ENCODE measurements around the gene RNF225.

The RNF225 gene

DNA sequence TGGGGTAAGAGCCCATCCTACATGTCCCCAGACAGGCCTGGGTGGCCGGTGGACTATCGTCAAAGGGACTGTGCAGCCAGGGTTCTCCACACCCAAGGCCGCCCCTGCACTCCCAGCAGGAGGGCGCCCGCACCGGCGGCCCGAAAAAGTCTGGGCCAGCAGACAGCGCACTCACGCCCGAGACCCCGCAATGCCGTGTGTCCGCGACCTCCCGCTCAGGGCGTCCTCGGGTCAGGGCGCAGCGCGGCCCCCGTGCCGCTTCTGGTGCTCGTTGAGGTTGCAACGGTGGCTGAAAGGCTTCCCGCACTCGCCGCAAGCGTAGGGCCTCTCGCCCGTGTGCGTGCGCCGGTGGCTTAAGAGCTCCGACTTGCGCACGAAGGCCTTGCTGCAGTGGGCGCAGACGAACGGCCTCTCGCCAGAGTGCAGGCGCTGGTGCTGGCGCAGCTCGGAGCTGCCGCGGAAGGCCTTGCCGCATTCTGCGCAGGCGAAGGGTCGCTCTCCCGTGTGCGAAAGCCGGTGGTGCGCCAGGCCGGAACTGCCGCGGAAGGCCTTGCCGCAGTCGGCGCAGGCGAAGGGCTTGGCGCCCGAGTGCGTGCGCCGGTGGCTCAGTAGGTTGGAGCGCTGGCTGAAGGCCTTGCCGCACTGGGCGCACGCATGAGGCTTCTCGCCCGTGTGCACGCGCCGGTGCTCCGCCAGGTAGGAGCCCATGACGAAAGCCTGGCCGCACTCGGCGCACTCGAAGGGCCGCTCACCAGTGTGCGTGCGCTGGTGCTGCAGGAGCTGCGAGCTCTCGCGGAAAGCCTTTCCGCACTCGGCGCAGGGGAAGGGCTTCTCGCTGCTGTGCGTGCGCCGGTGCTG, 39.3 kb upstream of the RNF225 start:
- H3K36me3 ChIP-seq (ENCODE audit: insufficient read depth, low read length): no peaks in the 10 kb centered on the region
- no peaks in the 10 kb centered on the region for H3F3A ChIP-seq (ENCODE audit: insufficient read depth, low read length)
- no peaks in the 10 kb centered on the region for H3K79me2 ChIP-seq (ENCODE audit: insufficient read depth, low read length)
- H3K9ac ChIP-seq (ENCODE audit: low read length): no peak overlapping the region
- no peak overlapping the region for H3K27ac ChIP-seq (ENCODE audit: low read depth, low read length, poor library complexity, severe bottlenecking)
- H3K9me2 ChIP-seq (ENCODE audit: low read depth, low read length): no peaks in the 10 kb centered on the region
- no peaks in the 10 kb centered on the region for H3K27me3 ChIP-seq (ENCODE audit: insufficient read depth, low read length)
- no peaks in the 10 kb centered on the region for H4K20me1 ChIP-seq (ENCODE audit: insufficient read depth, low read length)
- peaks cover 2% of the 10 kb centered on the region for H3K4me1 ChIP-seq (ENCODE audit: insufficient read depth, low read length, severe bottlenecking)
- H3K4me2 ChIP-seq (ENCODE audit: low read length): no peak overlapping the region
- TF ChIP-seq, protein P1, sequence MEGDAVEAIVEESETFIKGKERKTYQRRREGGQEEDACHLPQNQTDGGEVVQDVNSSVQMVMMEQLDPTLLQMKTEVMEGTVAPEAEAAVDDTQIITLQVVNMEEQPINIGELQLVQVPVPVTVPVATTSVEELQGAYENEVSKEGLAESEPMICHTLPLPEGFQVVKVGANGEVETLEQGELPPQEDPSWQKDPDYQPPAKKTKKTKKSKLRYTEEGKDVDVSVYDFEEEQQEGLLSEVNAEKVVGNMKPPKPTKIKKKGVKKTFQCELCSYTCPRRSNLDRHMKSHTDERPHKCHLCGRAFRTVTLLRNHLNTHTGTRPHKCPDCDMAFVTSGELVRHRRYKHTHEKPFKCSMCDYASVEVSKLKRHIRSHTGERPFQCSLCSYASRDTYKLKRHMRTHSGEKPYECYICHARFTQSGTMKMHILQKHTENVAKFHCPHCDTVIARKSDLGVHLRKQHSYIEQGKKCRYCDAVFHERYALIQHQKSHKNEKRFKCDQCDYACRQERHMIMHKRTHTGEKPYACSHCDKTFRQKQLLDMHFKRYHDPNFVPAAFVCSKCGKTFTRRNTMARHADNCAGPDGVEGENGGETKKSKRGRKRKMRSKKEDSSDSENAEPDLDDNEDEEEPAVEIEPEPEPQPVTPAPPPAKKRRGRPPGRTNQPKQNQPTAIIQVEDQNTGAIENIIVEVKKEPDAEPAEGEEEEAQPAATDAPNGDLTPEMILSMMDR (IDR thresholded peaks at IDR 0.05; ENCODE audit: low read length): no peak
- TF ChIP-seq EZH2 (IDR thresholded peaks at IDR 0.05; ENCODE audit: borderline replicate concordance, low read length): no peak
- no peak overlapping the region for H3K4me3 ChIP-seq (ENCODE audit: low read depth, low read length, poor library complexity, severe bottlenecking)
- no peak overlapping the region for H2AFZ ChIP-seq (ENCODE audit: low read length)
- H3K9me3 ChIP-seq (ENCODE audit: low read length): no peaks in the 10 kb centered on the region

DNA sequence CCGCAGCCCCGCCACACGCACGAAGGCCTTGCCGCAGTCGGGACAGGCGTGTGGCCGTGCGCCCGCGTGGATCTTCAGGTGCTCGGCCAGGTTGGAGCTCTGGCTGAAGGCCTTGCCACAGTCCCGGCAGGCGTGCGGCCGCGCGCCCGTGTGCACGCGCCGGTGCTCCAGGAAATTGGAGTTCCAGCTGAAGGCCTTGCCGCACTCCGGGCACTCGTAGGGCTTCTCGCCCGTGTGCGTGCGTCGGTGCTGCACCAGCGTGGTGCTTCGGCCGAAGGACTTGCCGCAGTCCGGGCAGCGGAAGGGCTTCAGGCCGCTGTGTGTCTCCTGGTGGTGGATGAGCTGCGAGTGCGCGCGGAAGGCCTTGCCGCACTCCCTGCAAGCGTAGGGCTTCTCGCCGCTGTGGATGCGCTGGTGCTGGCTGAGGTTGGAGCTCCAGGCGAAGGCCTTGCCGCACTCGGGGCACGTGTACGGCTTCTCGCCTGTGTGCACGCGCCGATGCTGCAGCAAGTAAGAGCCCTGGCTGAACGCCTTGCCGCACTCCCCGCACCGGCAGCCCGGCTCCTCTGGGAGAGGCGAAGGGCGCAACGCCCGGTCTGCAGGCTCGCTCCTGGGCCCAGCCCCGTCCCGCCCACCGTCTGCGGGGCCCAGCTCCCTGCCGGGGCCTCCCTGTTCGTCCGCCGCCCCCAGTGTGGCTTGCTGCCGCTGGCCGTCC, 38.5 kb upstream of the RNF225 start:
- Histone ChIP-seq H3K36me3 (ENCODE audit: insufficient read depth, low read length) (no peaks in the 10 kb centered on the region), H3K4me1 (ENCODE audit: insufficient read depth, low read length, severe bottlenecking) (peaks cover 10% of the 10 kb centered on the region), H3K27me3 (ENCODE audit: insufficient read depth, low read length) (no peaks in the 10 kb centered on the region), H3K4me3 (ENCODE audit: low read depth, low read length, poor library complexity, severe bottlenecking) (no peak overlapping the region), H3K9ac (ENCODE audit: low read length) (no peak overlapping the region), H3K4me2 (ENCODE audit: low read length) (no peak overlapping the region), H3K9me2 (ENCODE audit: low read depth, low read length) (no peaks in the 10 kb centered on the region), H3F3A (ENCODE audit: insufficient read depth, low read length) (no peaks in the 10 kb centered on the region), H3K27ac (ENCODE audit: low read depth, low read length, poor library complexity, severe bottlenecking) (no peak overlapping the region), H3K9me3 (ENCODE audit: low read length) (no peaks in the 10 kb centered on the region), H4K20me1 (ENCODE audit: insufficient read depth, low read length) (no peaks in the 10 kb centered on the region), H2AFZ (ENCODE audit: low read length) (no peak overlapping the region), H3K79me2 (ENCODE audit: insufficient read depth, low read length) (no peaks in the 10 kb centered on the region)
- no peak for TF ChIP-seq EZH2 (IDR thresholded peaks at IDR 0.05; ENCODE audit: borderline replicate concordance, low read length)
- TF ChIP-seq, protein P1 (IDR thresholded peaks at IDR 0.05; ENCODE audit: low read length): no peak

DNA sequence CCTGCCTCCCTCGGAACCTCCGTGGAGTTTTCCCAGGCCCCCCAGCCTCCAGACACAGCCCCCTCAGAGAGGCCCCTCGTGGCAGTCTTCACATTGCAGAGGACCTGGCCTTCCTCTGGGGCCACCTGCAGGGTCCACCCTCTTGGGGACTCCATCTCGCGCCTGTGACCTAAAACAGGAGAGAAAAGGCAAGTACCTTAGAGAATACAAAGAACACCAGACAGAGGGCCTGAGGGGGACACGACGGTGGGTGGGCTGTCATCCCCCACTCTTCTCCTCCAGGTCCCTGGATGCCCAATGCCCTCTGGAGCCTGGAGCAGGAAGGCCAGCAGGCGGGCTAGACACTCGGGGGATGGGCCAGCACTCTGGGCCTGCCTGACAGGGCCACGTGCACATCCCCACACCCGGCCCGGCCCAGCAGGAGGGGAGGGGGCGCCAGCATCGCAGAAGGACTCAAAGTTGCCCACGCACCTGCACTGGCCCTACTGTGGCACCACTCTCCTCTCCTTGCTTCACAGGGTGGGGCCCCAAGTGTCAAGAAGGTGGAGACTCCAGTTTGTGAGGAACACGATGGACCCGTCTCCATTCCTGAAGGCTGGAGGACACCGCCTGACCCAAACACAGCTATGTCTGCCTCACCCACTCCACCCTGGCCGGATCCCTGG, 37.8 kb upstream of the RNF225 start:
- Histone ChIP-seq H3K4me1 (ENCODE audit: insufficient read depth, low read length, severe bottlenecking) (peaks cover 11% of the 10 kb centered on the region), H2AFZ (ENCODE audit: low read length) (no peak overlapping the region)

More for the DNA sequence above, 37.8 kb upstream of the RNF225 start:
- H3K9ac ChIP-seq (ENCODE audit: low read length): no peak overlapping the region
- H3K36me3 ChIP-seq (ENCODE audit: insufficient read depth, low read length): no peaks in the 10 kb centered on the region
- no peaks in the 10 kb centered on the region for H3F3A ChIP-seq (ENCODE audit: insufficient read depth, low read length)
- no peaks in the 10 kb centered on the region for H3K79me2 ChIP-seq (ENCODE audit: insufficient read depth, low read length)
- H4K20me1 ChIP-seq (ENCODE audit: insufficient read depth, low read length): no peaks in the 10 kb centered on the region
- H3K9me2 ChIP-seq (ENCODE audit: low read depth, low read length): no peaks in the 10 kb centered on the region
- no peak overlapping the region for H3K4me2 ChIP-seq (ENCODE audit: low read length)
- TF ChIP-seq EZH2 (IDR thresholded peaks at IDR 0.05; ENCODE audit: borderline replicate concordance, low read length): no peak
- TF ChIP-seq, protein P1 (IDR thresholded peaks at IDR 0.05; ENCODE audit: low read length): no peak
- no peaks in the 10 kb centered on the region for H3K27me3 ChIP-seq (ENCODE audit: insufficient read depth, low read length)
- H3K27ac ChIP-seq (ENCODE audit: low read depth, low read length, poor library complexity, severe bottlenecking): no peak overlapping the region
- H3K9me3 ChIP-seq (ENCODE audit: low read length): no peaks in the 10 kb centered on the region
- no peak overlapping the region for H3K4me3 ChIP-seq (ENCODE audit: low read depth, low read length, poor library complexity, severe bottlenecking)
